WTC11 (cell line): Measurements from ENCODE around the gene RALY. TPM values are rescaled to one million over a fixed set of nuclear protein-coding genes. Genes with fewer than 3 reads are reported as not detected.
A peak's percentile ranks its signal among the peaks of the same experiment; 100 is the strongest.

ENCODE experiments used
- ATAC-seq: fragments of 200-7000 bp; cut with Tn5 transposase; 2 replicates; pipeline ENCODE4 v1.10.0; 2021; ENCODE audit warnings: mild to moderate bottlenecking, moderate library complexity
- CTCF ChIA-PET: fragments of 300-600 bp; sonication (Branson Sonifier 250); formaldehyde crosslinking; loops from one replicate; lab custom pipeline; 2021; ENCODE audit warnings: antibody characterized with exemption; lab: Charles Lee
- POLR2A ChIA-PET: fragments of 350-600 bp; sonication (Branson Sonifier 250); formaldehyde crosslinking; loops from one replicate; lab custom pipeline; 2021; ENCODE audit warnings: antibody characterized with exemption; lab: Charles Lee
- DNase-seq: peaks from one replicate; pipeline ENCODE4 v3.0.0; 2021; ENCODE audit warnings: low spot score
- H3K27ac Mint-ChIP-seq: 2 replicates; pipeline ENCODE4 v1.8.0; 2021; ENCODE audit warnings: mixed read lengths
- H3K27me3 Mint-ChIP-seq: 2 replicates; pipeline ENCODE4 v1.8.0; 2021; ENCODE audit warnings: low read depth, mild to moderate bottlenecking, moderate library complexity, mixed read lengths
- H3K36me3 Mint-ChIP-seq: 2 replicates; pipeline ENCODE4 v1.8.0; 2021; ENCODE audit warnings: mixed read lengths
- H3K4me1 Mint-ChIP-seq: 2 replicates; pipeline ENCODE4 v1.8.0; 2022; ENCODE audit warnings: mixed read lengths
- H3K4me3 Mint-ChIP-seq: 2 replicates; pipeline ENCODE4 v1.8.0; 2021; ENCODE audit warnings: mild to moderate bottlenecking, moderate library complexity, mixed read lengths
- H3K9me3 Mint-ChIP-seq: 2 replicates; pipeline ENCODE4 v1.8.0; 2021; ENCODE audit warnings: mixed read lengths
- ATF2 ChIP-seq: sonication (generic); formaldehyde crosslinking; IDR thresholded peaks from 2 replicates; pipeline ENCODE4 v1.8.1; 2022; ENCODE audit warnings: low read depth, missing genetic modification reagents, borderline replicate concordance
- CDX4 ChIP-seq: fragments of 250-450 bp; sonication (Bioruptor Pico); IDR thresholded peaks from 2 replicates; pipeline ENCODE4 v1.9.0; 2021; ENCODE audit warnings: moderate library complexity, mild to moderate bottlenecking, inconsistent platforms, borderline replicate concordance
- CTCF ChIP-seq: fragments of 200-600 bp; IDR thresholded peaks from 2 replicates; pipeline ENCODE4 v1.8.0; 2022; ENCODE audit warnings: antibody characterized with exemption
- EMX1 ChIP-seq: fragments of 250-450 bp; sonication (Bioruptor Pico); IDR thresholded peaks from 2 replicates; pipeline ENCODE4 v1.8.0; 2021; ENCODE audit warnings: mild to moderate bottlenecking
- FOXP1 ChIP-seq: sonication (generic); formaldehyde crosslinking; IDR thresholded peaks from 2 replicates; pipeline ENCODE4 v1.8.0; 2022; ENCODE audit warnings: missing genetic modification reagents, mild to moderate bottlenecking, moderate library complexity, borderline replicate concordance
- FOXP4 ChIP-seq: sonication (generic); formaldehyde crosslinking; IDR thresholded peaks from 2 replicates; pipeline ENCODE4 v1.8.0; 2022; ENCODE audit warnings: mild to moderate bottlenecking, missing genetic modification reagents
- GABPB1 ChIP-seq: sonication (generic); formaldehyde crosslinking; IDR thresholded peaks from 2 replicates; pipeline ENCODE4 v1.8.1; 2023; ENCODE audit warnings: mild to moderate bottlenecking, missing genetic modification reagents
- IRF1 ChIP-seq: sonication (generic); formaldehyde crosslinking; IDR thresholded peaks from 2 replicates; pipeline ENCODE4 v1.8.0; 2023; ENCODE audit warnings: missing genetic modification reagents
- MLX ChIP-seq: sonication (generic); formaldehyde crosslinking; IDR thresholded peaks from 2 replicates; pipeline ENCODE4 v1.8.1; 2023; ENCODE audit warnings: mild to moderate bottlenecking, missing genetic modification reagents, moderate library complexity
- NFATC4 ChIP-seq: fragments of 250-450 bp; sonication (Bioruptor Pico); IDR thresholded peaks from 2 replicates; pipeline ENCODE4 v1.9.0; 2021; ENCODE audit warnings: mild to moderate bottlenecking
- NR3C1 ChIP-seq: sonication (generic); formaldehyde crosslinking; conservative IDR thresholded peaks from 2 replicates; pipeline ENCODE4 v1.8.1; 2023; ENCODE audit warnings: low read depth, mild to moderate bottlenecking, missing genetic modification reagents
- PREB ChIP-seq: sonication (generic); formaldehyde crosslinking; IDR thresholded peaks from 2 replicates; pipeline ENCODE4 v1.8.1; 2022; ENCODE audit warnings: mild to moderate bottlenecking, missing genetic modification reagents, moderate library complexity, borderline replicate concordance
- SP1 ChIP-seq: sonication (generic); formaldehyde crosslinking; conservative IDR thresholded peaks from 2 replicates; pipeline ENCODE4 v1.8.1; 2022; ENCODE audit warnings: missing genetic modification reagents
- USF1 ChIP-seq: sonication (generic); formaldehyde crosslinking; IDR thresholded peaks from 2 replicates; pipeline ENCODE4 v1.8.0; 2022; ENCODE audit warnings: mild to moderate bottlenecking, missing genetic modification reagents
- ZNF121 ChIP-seq: sonication (generic); formaldehyde crosslinking; IDR thresholded peaks from 2 replicates; pipeline ENCODE4 v1.8.0; 2023; ENCODE audit warnings: missing genetic modification reagents
- ZNF232 ChIP-seq: sonication (generic); formaldehyde crosslinking; IDR thresholded peaks from 2 replicates; pipeline ENCODE4 v1.8.0; 2022; ENCODE audit warnings: mild to moderate bottlenecking, missing genetic modification reagents
- ZNF416 ChIP-seq: fragments of 250-450 bp; sonication (Bioruptor Pico); IDR thresholded peaks from 2 replicates; pipeline ENCODE4 v1.9.0; 2021; ENCODE audit warnings: mild to moderate bottlenecking, inconsistent platforms
- total RNA-seq: library from RNA; stranded (reverse); gene quantifications from 3 replicates; pipeline ENCODE4 v1.2.3, GENCODE V29; 2021

The RALY gene
- total RNA-seq, 1 experiment from 2014 or later, result 164 TPM

GRCh38 chr20:33945391-33946081, 48.2 kb upstream of the RALY start:
- POLR2A ChIA-PET, result no interaction called here
- H3K36me3 Mint-ChIP-seq, result peaks cover 2% of the 10 kb centered on the region
- no peak overlapping the region for H3K27ac Mint-ChIP-seq
- no peaks in the 10 kb centered on the region for H3K27me3 Mint-ChIP-seq
- ATAC-seq, result no peak
- H3K4me1 Mint-ChIP-seq, result no peaks in the 10 kb centered on the region
- peaks cover 15% of the 10 kb centered on the region for H3K9me3 Mint-ChIP-seq
- no peak overlapping the region for H3K4me3 Mint-ChIP-seq
- CTCF ChIA-PET, result interaction anchor here (1.1 kb wide), 1 partner anchor 82 kb away, joined by 4 read pairs; no protein-coding TSS in a partner anchor
- TF ChIP-seq GABPB1 (CRISPR knock-in tag) (peak; percentile 97), FOXP1 (no peak), ZNF121 (CRISPR knock-in tag) (no peak)
- TF ChIP-seq, all 79 proteins: peak for 1
- no peak for DNase-seq

GRCh38 chr20:33947709-33948295, 45.9 kb upstream of the RALY start:
- POLR2A ChIA-PET, result no interaction called here
- peak; percentile 98 for ATAC-seq
- H3K27me3 Mint-ChIP-seq, result no peaks in the 10 kb centered on the region; the same call in 1 of the 2 replicates

GRCh38 chr20:33948480-33948879, 45.2 kb upstream of the RALY start:
- no peak for TF ChIP-seq SP1 (CRISPR knock-in tag)

More at GRCh38 chr20:33947709-33948295, 45.9 kb upstream of the RALY start:
- CTCF ChIA-PET, result interaction anchor here (0.5 kb wide), 1 partner anchor 10 kb away, joined by 3 read pairs; no protein-coding TSS in a partner anchor
- peak; percentile 76 for DNase-seq
- TF ChIP-seq CTCF (peak; percentile 80), NR3C1 (CRISPR knock-in tag) (no peak), NFATC4 (CRISPR knock-in tag) (0 out of 2 replicates have a peak, but pooled peaks have one; percentile 12)
- Mint-ChIP-seq H3K27ac (peak overlapping the region; percentile 69; the same call in 1 of the 2 replicates), H3K36me3 (peaks cover 2% of the 10 kb centered on the region), H3K4me3 (no peak overlapping the region), H3K4me1 (no peaks in the 10 kb centered on the region), H3K9me3 (peaks cover 22% of the 10 kb centered on the region)

GRCh38 chr20:33951171-33951570, 42.5 kb upstream of the RALY start:
- no peaks in the 10 kb centered on the region; the same call in 1 of the 2 replicates for H3K27me3 Mint-ChIP-seq
- POLR2A ChIA-PET, result interaction anchor here (0.6 kb wide), 1 partner anchor 50 kb away, joined by 3 read pairs; no protein-coding TSS in a partner anchor
- H3K4me3 Mint-ChIP-seq, result no peak overlapping the region
- H3K27ac Mint-ChIP-seq, result no peak overlapping the region
- CTCF ChIA-PET, result interaction anchor here (1.2 to 1.3 kb wide), 2 partner anchors 71 to 88 kb away, joined by 3 read pairs; no protein-coding TSS in a partner anchor
- DNase-seq, result no peak
- no peak for ATAC-seq
- H3K36me3 Mint-ChIP-seq, result peaks cover 2% of the 10 kb centered on the region
- no peaks in the 10 kb centered on the region for H3K4me1 Mint-ChIP-seq
- H3K9me3 Mint-ChIP-seq, result peaks cover 19% of the 10 kb centered on the region
- TF ChIP-seq USF1 (CRISPR knock-in tag), result no peak
- no peak for TF ChIP-seq EMX1 (CRISPR knock-in tag)
- TF ChIP-seq ZNF416 (CRISPR knock-in tag), result no peak
- TF ChIP-seq MLX (CRISPR knock-in tag), result no peak
- TF ChIP-seq IRF1 (CRISPR knock-in tag), result no peak
- TF ChIP-seq ATF2 (CRISPR knock-in tag), result no peak
- TF ChIP-seq CDX4, result no peak
- no peak for TF ChIP-seq FOXP4 (CRISPR knock-in tag)
- TF ChIP-seq ZNF232 (CRISPR knock-in tag), result no peak
- TF ChIP-seq PREB, result no peak

More at GRCh38 chr20:33948480-33948879, 45.2 kb upstream of the RALY start:
- POLR2A ChIA-PET, result no interaction called here
- Mint-ChIP-seq H3K27ac (no peak overlapping the region), H3K4me1 (no peaks in the 10 kb centered on the region), H3K9me3 (peaks cover 22% of the 10 kb centered on the region), H3K4me3 (no peak overlapping the region), H3K27me3 (no peaks in the 10 kb centered on the region; the same call in 1 of the 2 replicates), H3K36me3 (peaks cover 2% of the 10 kb centered on the region)
- ATAC-seq, result no peak
- CTCF ChIA-PET, result interaction anchor here (0.5 to 1.1 kb wide), 2 partner anchors 9 to 45 kb away, joined by 3 read pairs; no protein-coding TSS in a partner anchor
- no peak for DNase-seq
